Measurements from ENCODE around the gene ZWILCH.
"Not testable (repeated sequence)": the region's sequence is repeated elsewhere in the genome, so short reads cannot be mapped to it uniquely, and the experiment has no call there.

The ZWILCH gene

GRCh38 chr15:66573719-66574595, 68.8 kb downstream of the ZWILCH start:
- Mint-ChIP-seq H3K4me3 (no peak overlapping the region), H3K9me3 (ENCODE audit: low read depth) (no peaks in the 10 kb centered on the region), H3K27ac (no peak overlapping the region), H3K27me3 (no peaks in the 10 kb centered on the region), H3K36me3 (no peaks in the 10 kb centered on the region), H3K4me1 (ENCODE audit: low read depth) (no peaks in the 10 kb centered on the region)

GRCh38 chr15:66574596-66574950, 69.4 kb downstream of the ZWILCH start:
- H3K9me3 Mint-ChIP-seq (ENCODE audit: low read depth), result no peaks in the 10 kb centered on the region
- H3K27ac Mint-ChIP-seq, result no peak overlapping the region

GRCh38 chr15:66578286-66578875, 73.3 kb downstream of the ZWILCH start:
- Mint-ChIP-seq H3K9me3 (ENCODE audit: low read depth) (no peaks in the 10 kb centered on the region), H3K27ac (no peak overlapping the region), H3K27me3 (no peaks in the 10 kb centered on the region), H3K4me3 (no peak overlapping the region), H3K4me1 (ENCODE audit: low read depth) (no peaks in the 10 kb centered on the region), H3K36me3 (no peaks in the 10 kb centered on the region)

More at GRCh38 chr15:66574596-66574950, 69.4 kb downstream of the ZWILCH start:
- Mint-ChIP-seq H3K4me1 (ENCODE audit: low read depth) (no peaks in the 10 kb centered on the region), H3K27me3 (no peaks in the 10 kb centered on the region), H3K36me3 (no peaks in the 10 kb centered on the region), H3K4me3 (no peak overlapping the region)

GRCh38 chr15:66580643-66581042, 75.5 kb downstream of the ZWILCH start:
- no peak overlapping the region for H3K4me3 Mint-ChIP-seq
- H3K27me3 Mint-ChIP-seq, result no peaks in the 10 kb centered on the region
- H3K9me3 Mint-ChIP-seq (ENCODE audit: low read depth), result no peaks in the 10 kb centered on the region
- no peaks in the 10 kb centered on the region for H3K4me1 Mint-ChIP-seq (ENCODE audit: low read depth)
- no peaks in the 10 kb centered on the region for H3K36me3 Mint-ChIP-seq
- H3K27ac Mint-ChIP-seq, result no peak overlapping the region

GRCh38 chr15:66581972-66582537, 76.9 kb downstream of the ZWILCH start:
- no peaks in the 10 kb centered on the region for H3K4me1 Mint-ChIP-seq (ENCODE audit: low read depth)
- H3K4me3 Mint-ChIP-seq, result no peak overlapping the region
- H3K27ac Mint-ChIP-seq, result no peak overlapping the region
- no peaks in the 10 kb centered on the region for H3K36me3 Mint-ChIP-seq
- H3K27me3 Mint-ChIP-seq, result no peaks in the 10 kb centered on the region
- H3K9me3 Mint-ChIP-seq (ENCODE audit: low read depth), result no peaks in the 10 kb centered on the region

- H3K27ac Mint-ChIP-seq, result no peak overlapping the region
- no peaks in the 10 kb centered on the region for H3K4me1 Mint-ChIP-seq (ENCODE audit: low read depth)
- H3K9me3 Mint-ChIP-seq (ENCODE audit: low read depth), result no peaks in the 10 kb centered on the region
- no peak overlapping the region for H3K4me3 Mint-ChIP-seq
- H3K36me3 Mint-ChIP-seq, result no peaks in the 10 kb centered on the region
- H3K27me3 Mint-ChIP-seq, result peaks cover 15% of the 10 kb centered on the region
Measured at GRCh38 chr15:66586155-66586976, 81.2 kb downstream of the ZWILCH start.

- no peaks in the 10 kb centered on the region for H3K4me1 Mint-ChIP-seq (ENCODE audit: low read depth)
- no peaks in the 10 kb centered on the region for H3K9me3 Mint-ChIP-seq (ENCODE audit: low read depth)
- H3K27ac Mint-ChIP-seq, result no peak overlapping the region
- H3K4me3 Mint-ChIP-seq, result no peak overlapping the region
- no peaks in the 10 kb centered on the region for H3K36me3 Mint-ChIP-seq
- H3K27me3 Mint-ChIP-seq, result peaks cover 15% of the 10 kb centered on the region
Measured at GRCh38 chr15:66587020-66587419, 81.9 kb downstream of the ZWILCH start.

GRCh38 chr15:66587749-66588148, 82.6 kb downstream of the ZWILCH start:
- Mint-ChIP-seq H3K9me3 (ENCODE audit: low read depth) (no peaks in the 10 kb centered on the region), H3K4me1 (ENCODE audit: low read depth) (no peaks in the 10 kb centered on the region), H3K27ac (no peak overlapping the region), H3K27me3 (peaks cover 15% of the 10 kb centered on the region), H3K4me3 (no peak overlapping the region), H3K36me3 (no peaks in the 10 kb centered on the region)

GRCh38 chr15:66588537-66588936, 83.4 kb downstream of the ZWILCH start:
- H3K4me1 Mint-ChIP-seq (ENCODE audit: low read depth), result no peaks in the 10 kb centered on the region
- no peaks in the 10 kb centered on the region for H3K9me3 Mint-ChIP-seq (ENCODE audit: low read depth)
- H3K36me3 Mint-ChIP-seq, result no peaks in the 10 kb centered on the region
- peaks cover 15% of the 10 kb centered on the region for H3K27me3 Mint-ChIP-seq
- H3K27ac Mint-ChIP-seq, result no peak overlapping the region
- no peak overlapping the region for H3K4me3 Mint-ChIP-seq

GRCh38 chr15:66588971-66589370, 83.8 kb downstream of the ZWILCH start:
- no peaks in the 10 kb centered on the region for H3K9me3 Mint-ChIP-seq (ENCODE audit: low read depth)
- no peak overlapping the region for H3K27ac Mint-ChIP-seq
- H3K4me3 Mint-ChIP-seq, result no peak overlapping the region
- H3K4me1 Mint-ChIP-seq (ENCODE audit: low read depth), result no peaks in the 10 kb centered on the region
- H3K27me3 Mint-ChIP-seq, result peaks cover 15% of the 10 kb centered on the region
- no peaks in the 10 kb centered on the region for H3K36me3 Mint-ChIP-seq

- H3K27ac Mint-ChIP-seq; H3K4me1 Mint-ChIP-seq (ENCODE audit: low read depth); H3K4me3 Mint-ChIP-seq; H3K36me3 Mint-ChIP-seq; H3K9me3 Mint-ChIP-seq (ENCODE audit: low read depth): not testable (repeated sequence)
- peaks cover 15% of the 10 kb centered on the region for H3K27me3 Mint-ChIP-seq
Measured at GRCh38 chr15:66589429-66589828, 84.3 kb downstream of the ZWILCH start.

GRCh38 chr15:66590435-66590834, 85.3 kb downstream of the ZWILCH start:
- Mint-ChIP-seq H3K36me3 (no peaks in the 10 kb centered on the region), H3K27me3 (peaks cover 15% of the 10 kb centered on the region), H3K4me3 (no peak overlapping the region), H3K27ac (no peak overlapping the region), H3K9me3 (ENCODE audit: low read depth) (no peaks in the 10 kb centered on the region), H3K4me1 (ENCODE audit: low read depth) (no peaks in the 10 kb centered on the region)

- Mint-ChIP-seq H3K27me3 (peaks cover 15% of the 10 kb centered on the region), H3K9me3 (ENCODE audit: low read depth) (no peaks in the 10 kb centered on the region), H3K27ac (no peak overlapping the region), H3K4me3 (no peak overlapping the region), H3K36me3 (no peaks in the 10 kb centered on the region), H3K4me1 (ENCODE audit: low read depth) (no peaks in the 10 kb centered on the region)
Measured at GRCh38 chr15:66591322-66591862, 86.3 kb downstream of the ZWILCH start.

- H3K9me3 Mint-ChIP-seq (ENCODE audit: low read depth), result no peaks in the 10 kb centered on the region
- H3K27me3 Mint-ChIP-seq, result peaks cover 14% of the 10 kb centered on the region
- no peak overlapping the region for H3K27ac Mint-ChIP-seq
- no peaks in the 10 kb centered on the region for H3K4me1 Mint-ChIP-seq (ENCODE audit: low read depth)
- no peak overlapping the region for H3K4me3 Mint-ChIP-seq
- no peaks in the 10 kb centered on the region for H3K36me3 Mint-ChIP-seq
Measured at GRCh38 chr15:66592505-66593218, 87.5 kb downstream of the ZWILCH start.
